Retina (tissue), 1 donor: ENCODE results near the gene VSX1.

Source experiments
- DNase-seq: peaks from one replicate; pipeline ENCODE4 v3.0.0-alpha.2; 2016

Gene VSX1

GRCh38 chr20:25038591-25039015 is 43.3 kb downstream of the VSX1 start:
- DNase-seq, result no peak

GRCh38 chr20:25038103-25038410 is 43.9 kb downstream of the VSX1 start:
- DNase-seq, result no peak

GRCh38 chr20:25037288-25038102 is 44.4 kb downstream of the VSX1 start:
- no peak for DNase-seq

- no peak for DNase-seq
These were observed 45.5 kb downstream of the VSX1 start for GRCh38 chr20:25036331-25036936.

- no peak for DNase-seq
These were observed 46.0 kb downstream of the VSX1 start for GRCh38 chr20:25035921-25036320.

GRCh38 chr20:25033924-25034300 is 48.0 kb downstream of the VSX1 start:
- DNase-seq, result no peak

- DNase-seq, result no peak
These were observed 48.5 kb downstream of the VSX1 start for GRCh38 chr20:25033265-25033923.

- peak; percentile 76 for DNase-seq
These were observed 49.3 kb downstream of the VSX1 start for GRCh38 chr20:25032478-25033264.

- DNase-seq, result no peak
These were observed 49.9 kb downstream of the VSX1 start for GRCh38 chr20:25032065-25032477.

- DNase-seq, result no peak
These were observed 50.7 kb downstream of the VSX1 start for GRCh38 chr20:25031241-25031640.

GRCh38 chr20:25030649-25031207 is 51.2 kb downstream of the VSX1 start:
- no peak for DNase-seq

GRCh38 chr20:25030007-25030648 is 51.8 kb downstream of the VSX1 start:
- DNase-seq, result no peak

- no peak for DNase-seq
These were observed 55.8 kb downstream of the VSX1 start for GRCh38 chr20:25025986-25026605.
